HG03520 (cell line): Measurements from ENCODE around the gene ITIH2.

Source experiments
- ATAC-seq: cut with Tn5 transposase; IDR thresholded peaks from one replicate; pipeline ENCODE4 v1.9.1; 2021; ENCODE audit warnings: mild to moderate bottlenecking, moderate library complexity; ENCODE audit not compliant: unreplicated experiment

Gene ITIH2

GRCh38 chr10:7789390-7789789, 86.3 kb downstream of the ITIH2 start:
- no peak for ATAC-seq

DNA sequence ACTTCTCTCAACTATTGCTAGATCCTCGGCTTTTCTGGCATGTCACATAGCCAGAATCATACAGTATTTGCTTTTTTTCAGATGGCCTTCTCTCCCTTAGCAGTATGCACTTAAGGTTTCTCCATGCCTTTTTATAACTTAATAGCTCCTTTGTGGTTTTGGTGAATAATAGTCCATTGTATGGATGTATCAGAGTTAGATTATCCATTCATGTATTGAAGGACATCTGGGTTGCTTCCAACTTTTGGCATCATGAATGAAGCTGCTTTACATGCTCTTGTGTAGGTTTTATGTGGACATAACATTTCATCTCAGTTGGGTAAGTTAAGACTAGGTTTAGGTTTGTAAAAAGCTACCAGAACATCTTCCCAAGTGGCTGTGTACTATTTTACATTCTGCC, 89.4 kb downstream of the ITIH2 start:
- no peak for ATAC-seq

GRCh38 chr10:7794251-7795026, 91.3 kb downstream of the ITIH2 start:
- ATAC-seq = no peak

GRCh38 chr10:7795605-7796004, 92.5 kb downstream of the ITIH2 start:
- ATAC-seq = no peak

DNA sequence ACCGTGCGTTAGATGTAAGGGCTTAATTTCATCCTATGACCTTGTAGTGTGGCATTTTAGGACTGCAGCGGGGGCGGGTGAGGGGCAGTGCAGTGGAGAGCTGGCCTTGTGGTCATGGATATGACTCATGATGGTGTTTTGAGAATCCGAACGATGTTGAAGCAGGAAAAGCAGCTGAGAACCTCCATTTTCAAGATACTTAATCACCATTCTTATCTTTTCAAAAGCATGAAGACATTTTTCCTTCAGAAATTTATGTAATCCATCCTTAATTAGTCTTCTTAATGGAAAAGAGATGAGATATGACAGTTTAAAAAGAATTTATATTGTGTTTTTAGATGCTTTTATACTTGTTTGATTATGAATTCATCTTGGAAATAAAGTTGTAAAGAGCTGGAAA, 94.5 kb downstream of the ITIH2 start:
- ATAC-seq = no peak
